ENCODE measurements around the gene PUSL1. TPM values are rescaled to one million over a fixed set of nuclear protein-coding genes. Genes with fewer than 3 reads are reported as not detected.

PUSL1 gene
- total RNA-seq, 1 experiment from 2014 or later = 38.0 TPM

- no CpG with 5 or more reads among the region's 66 CpGs for WGBS (ENCODE audit: extremely low coverage, insufficient read length, low lambda C conversion rate)
- Histone ChIP-seq H3K27ac (ENCODE audit: insufficient read length, low read depth, low read length) (no peak overlapping the region), H3K79me1 (ENCODE audit: insufficient read depth, low read depth, low read length, poor library complexity, severe bottlenecking) (no peaks in the 10 kb centered on the region)
These were observed 406 bp downstream of the PUSL1 start for GRCh38 chr1:1308756-1309250.

More at GRCh38 chr1:1308756-1309250, 406 bp downstream of the PUSL1 start:
- no peaks in the 10 kb centered on the region for H3K79me2 ChIP-seq (ENCODE audit: insufficient read depth, low read length)
- Mint-ChIP-seq H3K27me3 (ENCODE audit: low read depth) (peaks cover 3% of the 10 kb centered on the region; the same call in 1 of the 2 replicates), H3K4me1 (peaks cover 18 to 31% of the 10 kb centered on the region in 2 experiments), H3K4me3 (peak overlapping the region; percentile 80 to 82), H3K9me3 (no peaks in the 10 kb centered on the region; a peak in 1 of 5 replicates), H3K36me3 (ENCODE audit: insufficient read depth in 1 of 3, low read depth in 3 of 3) (peaks cover 3 to 25% (median 19%) of the 10 kb centered on the region in 3 experiments), H3K27ac (peak overlapping the region in 1 of 3 experiments; percentile 77; a peak in 1 of 7 replicates)
- H2AK5ac ChIP-seq (ENCODE audit: insufficient read length, low read length) = no peak overlapping the region
- no peak overlapping the region for H2BK120ac ChIP-seq (ENCODE audit: low read depth, low read length, poor library complexity, severe bottlenecking)
- H3K27me3 ChIP-seq (ENCODE audit: insufficient read depth, low read length) = no peaks in the 10 kb centered on the region
- peaks cover 5% of the 10 kb centered on the region; the same call in 1 of the 2 replicates for H3K4me1 ChIP-seq (ENCODE audit: insufficient read depth, low read length)
- H3K9ac ChIP-seq (ENCODE audit: extremely low read depth, insufficient read length, low read length) = peak overlapping the region; percentile 33
- H3T11ph ChIP-seq (ENCODE audit: low read length) = no peak overlapping the region
- no peak overlapping the region for H3K56ac ChIP-seq (ENCODE audit: insufficient read length, low read depth, low read length)
- no peak overlapping the region for H4K91ac ChIP-seq (ENCODE audit: insufficient read length, low read depth, low read length)
- H2BK5ac ChIP-seq (ENCODE audit: insufficient read length, low read length) = no peak overlapping the region
- no peak overlapping the region for H4K5ac ChIP-seq (ENCODE audit: insufficient read length, low read depth, low read length)
- H3K18ac ChIP-seq (ENCODE audit: insufficient read length, low read depth, low read length) = no peak overlapping the region
- no peaks in the 10 kb centered on the region for H4K20me1 ChIP-seq (ENCODE audit: control insufficient read depth, insufficient read depth, insufficient read length)
- H3K23ac ChIP-seq (ENCODE audit: insufficient read length, low read depth, low read length) = no peak overlapping the region
- H3K14ac ChIP-seq (ENCODE audit: insufficient read depth, low read length) = no peak overlapping the region; the same call in 1 of the 2 replicates
- no peak overlapping the region for H2BK12ac ChIP-seq (ENCODE audit: insufficient read length, low read depth, low read length)
- no peak overlapping the region for H2AFZ ChIP-seq (ENCODE audit: low read length)
- H2BK20ac ChIP-seq (ENCODE audit: low read depth, low read length, poor library complexity, severe bottlenecking) = no peak overlapping the region
- H2BK15ac ChIP-seq (ENCODE audit: low read depth, low read length) = no peak overlapping the region
- no peak for TF ChIP-seq CTCF (conservative IDR thresholded peaks at IDR 0.05)
- no peak overlapping the region for H4K8ac ChIP-seq (replicated peaks; ENCODE audit: insufficient read length, low read depth, low read length)
- no peaks in the 10 kb centered on the region for H3K9me3 ChIP-seq (ENCODE audit: control insufficient read depth, low read depth, low read length)
- H3K23me2 ChIP-seq (ENCODE audit: insufficient read length, low read depth, low read length, poor library complexity, severe bottlenecking) = peaks cover 15% of the 10 kb centered on the region
- H3K4ac ChIP-seq (ENCODE audit: low read depth, low read length) = no peak overlapping the region
- DNase-seq = no peak
- peak overlapping the region; percentile 46 for H3K4me2 ChIP-seq (ENCODE audit: insufficient read depth, insufficient read length, low read length)

All from H9 (cell line).